Fibroblast of skin of abdomen (primary cell): Measurements from ENCODE around the gene LARP4.
"Not testable (repeated sequence)": the region's sequence is repeated elsewhere in the genome, so short reads cannot be mapped to it uniquely, and the experiment has no call there.

Experiments used
- DNase-seq: peaks from one replicate; pipeline ENCODE4 v3.0.0-alpha.2; 2013

LARP4 gene

GRCh38 chr12:50483488-50483887, 82.8 kb downstream of the LARP4 start:
- DNase-seq: no peak

GRCh38 chr12:50488801-50489200, 88.1 kb downstream of the LARP4 start:
- no peak for DNase-seq

GRCh38 chr12:50498119-50498518, 97.4 kb downstream of the LARP4 start:
- DNase-seq: not testable (repeated sequence)

- DNase-seq: peak; percentile 92
Observed at GRCh38 chr12:50504798-50505674, 104.4 kb downstream of the LARP4 start, which contains the start of gene DIP2B. DIP2B (plus strand) TSS chr12:50504985; CDS start chr12:50505141, 156 bp downstream.

GRCh38 chr12:50505675-50506530, 105.2 kb downstream of the LARP4 start:
- DNase-seq: no peak

GRCh38 chr12:50506753-50507473, 106.2 kb downstream of the LARP4 start:
- DNase-seq: no peak

- DNase-seq: no peak
Observed at GRCh38 chr12:50507474-50507838, 106.8 kb downstream of the LARP4 start.

- no peak for DNase-seq
Observed at GRCh38 chr12:50507930-50508329, 107.2 kb downstream of the LARP4 start.

- DNase-seq: no peak
Observed at GRCh38 chr12:50508414-50508813, 107.7 kb downstream of the LARP4 start.

GRCh38 chr12:50508970-50509663, 108.4 kb downstream of the LARP4 start:
- no peak for DNase-seq

- DNase-seq: no peak
Observed at GRCh38 chr12:50514526-50515276, 114.0 kb downstream of the LARP4 start.

GRCh38 chr12:50515587-50515986, 114.9 kb downstream of the LARP4 start:
- DNase-seq: no peak

- DNase-seq: peak; percentile 47
Observed at GRCh38 chr12:50517421-50518048, 116.8 kb downstream of the LARP4 start.

GRCh38 chr12:50518090-50518489, 117.4 kb downstream of the LARP4 start:
- DNase-seq: no peak

- DNase-seq: no peak
Observed at GRCh38 chr12:50519353-50519752, 118.7 kb downstream of the LARP4 start.

GRCh38 chr12:50520416-50521207, 119.9 kb downstream of the LARP4 start:
- no peak for DNase-seq

- DNase-seq: not testable (repeated sequence)
Observed at GRCh38 chr12:50521781-50522180, 121.1 kb downstream of the LARP4 start.

- DNase-seq: no peak
Observed at GRCh38 chr12:50523772-50524171, 123.1 kb downstream of the LARP4 start.

GRCh38 chr12:50524621-50525020, 123.9 kb downstream of the LARP4 start:
- no peak for DNase-seq

GRCh38 chr12:50525422-50525821, 124.7 kb downstream of the LARP4 start:
- DNase-seq: no peak
